Activated CD4-positive, alpha-beta T cell treated with anti-CD3 and anti-CD28 coated beads, Interleukin-2, amount 50 U/mL, for 24 hours (primary cell): ENCODE measurements around the gene MYO3B.
"Not testable (repeated sequence)": the region's sequence is repeated elsewhere in the genome, so short reads cannot be mapped to it uniquely, and the experiment has no call there.

ENCODE experiments used
- DNase-seq, 2 donors: peaks; one replicate each; pipeline ENCODE4 v3.0.0-alpha.2; 2020; ENCODE audit warnings: low read depth in 1 of 2, low spot score in 1 of 2

Gene MYO3B

GRCh38 chr2:170411660-170412059 is 233.7 kb downstream of the MYO3B start:
- DNase-seq: no peak

GRCh38 chr2:170420961-170421687 is 243.2 kb downstream of the MYO3B start:
- DNase-seq: no peak

DNA sequence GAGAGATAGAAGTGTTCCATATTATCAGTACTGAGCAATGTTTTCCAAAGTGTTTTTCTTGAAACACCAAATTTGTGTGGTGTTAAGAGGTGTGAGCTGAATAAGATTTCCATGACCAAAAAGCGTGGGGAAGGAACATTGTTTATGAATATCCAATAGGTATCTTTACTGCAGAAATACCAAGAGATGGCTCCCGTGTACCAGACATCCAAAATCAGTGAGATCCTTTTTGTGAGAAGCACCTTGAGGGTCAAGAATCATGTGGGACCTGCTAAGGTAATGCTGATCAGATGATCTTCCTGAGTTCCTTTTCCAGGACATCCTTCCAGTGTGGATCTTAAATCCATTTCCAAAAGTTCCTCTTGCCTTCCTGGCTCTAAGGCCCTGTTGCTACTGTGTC is 246.0 kb downstream of the MYO3B start:
- DNase-seq: no peak

DNA sequence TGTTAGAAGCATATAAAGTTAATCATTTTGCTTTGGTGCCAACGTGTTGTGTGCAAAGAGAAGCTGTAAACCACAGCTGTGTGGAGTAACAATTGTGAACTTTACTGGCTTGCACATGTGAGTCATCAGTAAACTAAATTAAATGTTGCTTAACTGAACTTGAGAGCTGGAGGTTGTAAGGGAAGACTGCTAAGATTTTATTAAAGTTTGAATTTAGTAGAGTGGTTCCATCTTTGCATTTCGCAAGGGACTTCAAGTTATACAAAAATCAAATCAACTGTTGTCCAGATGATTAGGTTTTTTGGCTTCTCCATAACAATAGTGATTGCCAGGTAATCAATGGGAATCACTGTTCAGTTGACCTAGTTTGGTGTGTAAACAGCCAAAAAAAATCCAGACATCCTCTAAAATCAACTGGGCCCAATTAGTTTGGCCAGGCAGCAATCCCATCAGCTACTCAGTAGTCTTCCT is 247.4 kb downstream of the MYO3B start:
- no peak for DNase-seq

DNA sequence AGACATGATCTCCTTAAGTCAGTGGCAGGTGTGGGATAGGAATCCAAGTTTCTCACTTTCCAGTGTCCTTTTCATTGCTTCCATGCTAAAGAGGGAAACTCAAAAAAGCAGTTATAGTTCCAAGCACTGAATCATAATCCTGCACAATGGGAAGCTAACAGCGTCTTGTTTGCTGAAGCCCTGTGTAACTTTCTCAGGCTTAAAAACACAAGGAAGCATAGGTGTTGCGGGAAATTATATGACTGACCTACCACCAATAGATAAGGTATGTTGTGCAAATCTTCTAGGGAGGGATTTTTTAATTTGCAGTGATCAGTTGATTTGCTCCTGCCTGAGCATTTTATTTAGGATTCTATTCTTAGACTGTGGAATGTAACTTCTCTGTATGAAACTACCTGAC is 250.9 kb downstream of the MYO3B start:
- DNase-seq: no peak

GRCh38 chr2:170432823-170433222 is 254.9 kb downstream of the MYO3B start:
- no peak for DNase-seq

DNA sequence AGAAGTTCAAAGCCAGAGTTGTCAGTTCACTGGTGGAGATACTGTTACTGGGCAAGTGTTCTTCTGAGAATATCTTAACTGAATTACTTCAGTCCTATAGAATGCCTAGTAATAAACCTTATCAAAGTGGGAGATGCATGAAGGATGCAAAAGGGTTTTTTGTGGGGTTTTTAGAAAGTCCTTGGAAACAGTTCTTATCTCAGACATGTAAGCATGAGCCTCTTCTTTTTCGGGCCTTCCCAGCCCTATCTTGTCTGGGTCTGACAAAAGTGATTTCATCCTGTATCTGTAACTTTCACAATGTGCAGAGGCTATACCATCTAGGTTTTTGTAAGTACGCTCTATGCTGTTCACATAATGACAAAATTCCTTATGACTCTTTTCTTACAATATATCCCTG is 255.5 kb downstream of the MYO3B start:
- DNase-seq: no peak

GRCh38 chr2:170434396-170434795 is 256.4 kb downstream of the MYO3B start:
- DNase-seq: not testable (repeated sequence)

DNA sequence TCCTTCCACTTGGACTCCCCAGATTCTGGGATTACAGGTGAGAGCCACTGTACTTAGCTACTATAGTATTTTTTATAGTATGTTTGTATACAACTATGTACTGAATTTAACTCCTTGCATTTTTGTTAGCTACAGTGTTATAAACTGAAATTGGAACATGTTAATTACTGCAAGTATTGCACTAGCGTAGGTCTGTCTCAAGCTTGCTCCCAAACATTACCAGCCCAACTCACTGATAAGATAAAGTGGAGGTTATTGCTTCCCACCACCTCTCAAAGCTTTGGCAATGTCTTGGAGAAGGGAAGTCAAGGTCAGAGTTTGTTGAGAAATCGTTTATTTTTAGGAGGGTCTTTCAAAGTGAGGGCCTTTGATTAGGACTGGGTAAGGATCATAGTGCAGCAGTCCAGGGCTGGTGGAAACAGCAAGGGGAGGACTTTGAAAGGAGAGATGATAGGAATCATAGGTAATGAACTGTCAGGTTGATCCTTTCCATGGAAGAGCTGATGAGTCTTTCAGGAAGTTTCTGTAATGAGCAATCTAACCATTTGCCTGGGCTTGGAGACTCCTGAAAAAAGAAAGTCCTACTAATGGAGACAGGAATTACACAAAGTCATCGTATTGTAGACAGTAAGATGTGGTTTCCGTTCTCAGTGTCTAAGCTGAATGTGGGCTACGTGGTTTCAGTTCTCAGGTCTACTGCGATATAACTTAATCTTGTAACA is 257.1 kb downstream of the MYO3B start:
- DNase-seq: no peak

DNA sequence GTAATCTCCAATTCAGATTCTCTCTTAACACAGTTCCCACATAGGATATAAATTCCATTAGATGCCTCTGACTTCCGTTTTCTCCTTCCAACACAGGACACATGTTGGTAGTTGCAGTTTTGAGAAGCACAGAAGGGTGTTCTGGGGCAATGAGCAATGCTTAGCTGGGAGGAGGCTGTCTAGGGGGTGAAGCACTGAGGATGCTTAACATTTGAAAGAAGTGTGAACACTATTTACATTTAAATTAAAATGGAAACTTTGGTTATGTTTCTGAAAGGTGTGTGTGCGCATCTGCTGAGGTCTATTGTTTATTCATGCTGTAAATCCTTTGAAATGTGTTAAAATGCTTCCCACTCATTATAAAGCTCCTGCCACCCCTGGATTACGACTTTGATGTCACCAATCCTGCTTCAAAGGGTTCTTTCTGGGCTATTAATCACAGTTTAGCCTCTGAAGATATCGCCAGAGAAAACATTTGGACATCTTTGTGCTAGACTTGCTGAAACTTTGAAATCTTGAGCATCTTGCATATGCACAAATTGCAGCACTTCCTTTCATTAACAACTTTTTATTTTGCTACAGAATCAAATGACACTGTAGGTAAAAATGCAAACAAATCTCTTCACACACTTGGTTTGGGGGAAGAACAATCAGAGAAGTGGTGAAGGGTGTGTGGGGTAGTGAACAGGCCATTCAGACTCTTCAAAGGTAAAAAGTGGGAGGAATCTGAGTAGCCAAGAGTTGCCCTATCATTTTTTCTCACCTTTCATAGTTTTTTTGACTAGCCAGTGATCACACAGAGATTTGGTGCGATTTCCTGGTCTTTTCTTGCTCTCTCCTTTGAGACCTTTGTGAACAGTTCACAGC is 258.4 kb downstream of the MYO3B start:
- DNase-seq: no peak

DNA sequence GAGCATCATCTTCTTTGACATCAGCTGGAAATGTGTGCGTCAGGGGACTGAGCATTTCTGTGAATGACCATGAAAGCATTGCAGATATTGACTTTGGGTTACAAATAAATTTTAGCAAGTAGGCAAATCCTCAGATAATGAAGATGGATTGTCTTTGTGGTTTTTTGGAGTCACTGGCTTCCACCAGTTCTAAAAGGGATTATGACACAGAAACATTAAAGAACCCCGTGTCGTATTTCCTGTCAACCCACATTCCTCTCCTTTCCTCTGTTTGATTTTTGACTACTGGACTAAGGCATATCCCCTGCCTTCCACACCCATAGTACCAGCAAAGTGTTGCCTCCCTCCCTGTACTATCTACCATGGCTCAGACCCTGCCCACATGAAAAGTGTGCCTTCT is 268.1 kb downstream of the MYO3B start:
- DNase-seq: no peak

DNA sequence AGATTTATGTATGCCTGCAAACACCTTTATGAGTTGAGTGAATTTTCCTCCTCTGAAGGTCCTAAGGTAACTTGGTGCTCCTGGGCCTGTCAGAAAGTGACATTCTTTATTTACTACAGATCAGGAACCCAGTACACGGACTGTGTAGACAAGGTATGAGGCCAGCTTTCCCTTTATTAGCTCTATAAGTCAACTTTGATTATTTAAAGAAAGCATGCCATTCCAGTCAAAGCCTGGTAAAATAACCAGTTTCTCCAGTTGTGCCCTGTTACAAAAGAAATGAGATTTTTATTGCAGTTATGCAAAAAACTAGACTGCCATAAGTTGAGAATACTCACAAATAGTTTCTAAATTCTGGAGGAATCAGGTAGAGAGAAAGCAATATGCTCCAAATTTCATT is 271.1 kb downstream of the MYO3B start:
- DNase-seq: no peak

DNA sequence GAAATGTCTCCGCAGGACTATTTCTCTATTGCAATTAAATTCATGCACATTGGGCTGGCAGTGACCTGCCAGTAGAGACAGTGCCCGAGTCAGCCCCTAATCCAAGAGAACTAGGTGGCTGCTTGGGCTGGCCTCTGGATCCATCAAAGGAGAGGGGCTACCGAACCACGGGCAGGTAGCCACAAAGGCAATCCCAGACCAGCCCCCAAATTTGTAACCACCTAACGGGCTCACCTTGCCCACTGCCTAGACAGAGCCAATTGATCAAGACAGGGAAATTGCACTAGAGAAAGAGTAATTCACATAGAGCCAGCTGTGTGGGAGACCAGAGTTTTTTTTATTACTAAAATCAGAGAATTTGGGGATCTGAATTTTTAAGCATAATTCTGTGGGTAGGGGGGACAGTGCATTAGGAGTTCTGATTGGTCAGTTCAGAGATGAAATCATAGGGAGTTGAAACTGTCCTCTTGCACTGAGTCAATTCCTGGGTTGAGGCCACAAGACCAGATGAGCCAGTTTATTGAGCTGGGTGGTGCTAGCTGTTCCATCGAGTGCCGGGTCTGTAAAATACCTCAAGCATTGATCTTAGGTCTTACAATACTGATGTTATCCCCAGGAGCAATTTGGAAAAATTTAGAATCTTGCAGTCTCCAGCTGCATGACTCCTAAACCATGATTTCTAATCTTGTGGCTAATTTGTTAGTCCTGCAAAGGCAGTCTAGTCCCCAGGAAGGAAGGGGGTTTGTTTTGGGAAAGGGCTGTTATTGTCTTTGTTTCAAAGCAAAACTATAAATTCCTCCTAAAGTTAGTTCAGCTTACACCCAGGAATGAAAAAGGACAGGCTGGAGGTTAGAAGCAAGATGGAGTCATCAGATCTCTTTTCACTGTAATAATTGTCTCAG is 276.8 kb downstream of the MYO3B start:
- DNase-seq: no peak

- no peak for DNase-seq
Observed at GRCh38 chr2:170455617-170456426, 277.9 kb downstream of the MYO3B start.

GRCh38 chr2:170456914-170457313 is 279.0 kb downstream of the MYO3B start:
- DNase-seq: no peak

GRCh38 chr2:170457742-170458141 is 279.8 kb downstream of the MYO3B start:
- DNase-seq: no peak

DNA sequence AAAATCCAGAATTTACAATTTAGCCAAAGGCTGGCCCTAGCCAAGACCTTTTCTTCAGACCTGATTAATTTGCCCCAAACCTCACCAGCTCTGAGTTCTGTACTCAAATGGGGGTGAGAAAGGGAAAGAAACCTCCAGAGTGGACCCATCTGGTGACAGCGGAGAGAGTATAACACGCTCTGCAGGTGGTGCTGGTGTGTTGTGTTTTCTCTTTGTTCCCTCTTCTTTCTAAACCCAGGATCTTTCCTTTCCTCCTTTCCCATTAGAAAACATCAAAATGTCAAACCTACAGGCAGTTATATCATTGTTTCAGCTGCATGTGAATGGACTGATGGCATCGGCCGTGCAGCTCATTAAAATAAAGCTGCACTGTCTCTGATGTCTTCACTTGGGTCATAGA is 283.9 kb downstream of the MYO3B start:
- no peak for DNase-seq

- no peak for DNase-seq
Observed at GRCh38 chr2:170462433-170463205, 284.7 kb downstream of the MYO3B start.

DNA sequence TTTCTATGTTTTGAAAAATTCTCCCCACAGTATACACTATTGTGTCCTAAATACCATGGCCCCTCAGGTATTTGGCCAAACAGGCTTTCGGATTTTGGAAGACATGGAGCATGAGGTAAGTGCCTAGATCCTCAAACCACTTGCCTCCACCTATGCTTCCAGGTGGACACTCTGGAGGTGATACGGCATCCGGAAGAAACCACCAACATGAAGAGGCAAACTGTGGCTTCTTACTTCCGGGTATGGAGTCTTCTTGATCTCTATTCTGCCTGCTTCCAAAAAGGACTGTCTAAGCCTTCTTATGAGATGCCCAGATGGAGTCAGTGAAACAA is 285.2 kb downstream of the MYO3B start:
- no peak for DNase-seq
